GM12865 (cell line): Measurements from ENCODE around the gene KRCC1.
A peak's percentile ranks its signal among the peaks of the same experiment; 100 is the strongest.

Experiments
- DNase-seq: peaks from one replicate; pipeline ENCODE4 v3.0.0; 2010; ENCODE audit warnings: low read depth
- H3K4me3 ChIP-seq: 2 replicates; pipeline ENCODE4 v1.5.1; 2011; ENCODE audit warnings: mild to moderate bottlenecking, low read depth, low read length, control low read depth
- CTCF ChIP-seq: IDR thresholded peaks from 2 replicates; pipeline ENCODE4 v1.5.1; 2011; ENCODE audit warnings: low read length, control low read depth, low read depth, inconsistent platforms; ENCODE audit not compliant: insufficient read depth; ENCODE audit errors: missing control alignments

Gene KRCC1

GRCh38 chr2:88058191-88058590, 2.6 kb upstream of the KRCC1 start:
- no peak for TF ChIP-seq CTCF
- DNase-seq: no peak
- H3K4me3 ChIP-seq: no peak overlapping the region

- TF ChIP-seq CTCF: no peak
- DNase-seq: no peak
- H3K4me3 ChIP-seq: no peak overlapping the region
These were observed 1.9 kb upstream of the KRCC1 start for GRCh38 chr2:88057437-88057844.

GRCh38 chr2:88054782-88055370, 707 bp downstream of the KRCC1 start:
- no peak for TF ChIP-seq CTCF
- peak overlapping the region; percentile 98 for H3K4me3 ChIP-seq
- peak; percentile 27 for DNase-seq

GRCh38 chr2:88053934-88054781, 1.4 kb downstream of the KRCC1 start:
- peak overlapping the region; percentile 98 for H3K4me3 ChIP-seq
- TF ChIP-seq CTCF: no peak
- no peak for DNase-seq

- no peak for TF ChIP-seq CTCF
- H3K4me3 ChIP-seq: no peak overlapping the region
- no peak for DNase-seq
These were observed 2.3 kb downstream of the KRCC1 start for GRCh38 chr2:88053296-88053695.

GRCh38 chr2:88051792-88052191, 3.8 kb downstream of the KRCC1 start:
- no peak overlapping the region for H3K4me3 ChIP-seq
- no peak for DNase-seq
- TF ChIP-seq CTCF: no peak
